B cell (primary cell): ENCODE data around the gene FAM200B. TPM values are rescaled to one million over a fixed set of nuclear protein-coding genes. Genes with fewer than 3 reads are reported as not detected.
A peak's percentile ranks its signal among the peaks of the same experiment; 100 is the strongest.

Experiments
- ATAC-seq: fragments of 200-7000 bp; cut with Tn5 transposase; one replicate; pipeline ENCODE4 v1.10.0; 2021; ENCODE audit warnings: low read depth, mild to moderate bottlenecking, moderate number of reproducible peaks, moderate library complexity
- CTCF ChIA-PET: fragments of 350-600 bp; sonication (Branson Sonifier 250); formaldehyde crosslinking; loops from one replicate; lab custom pipeline; 2021; ENCODE audit warnings: antibody characterized with exemption, inconsistent platforms; lab: Charles Lee
- POLR2A ChIA-PET: fragments of 350-600 bp; sonication (Branson Sonifier 250); formaldehyde crosslinking; loops from one replicate; lab custom pipeline; 2021; ENCODE audit warnings: antibody characterized with exemption; lab: Charles Lee
- DNase-seq: peaks from one replicate; pipeline ENCODE4 v3.0.0; 2013
- H2AFZ ChIP-seq: 2 replicates; pipeline ENCODE4 v1.6.1; 2012; ENCODE audit warnings: mild to moderate bottlenecking, low read depth, low read length; ENCODE audit not compliant: insufficient read depth, poor library complexity, severe bottlenecking
- H3K27ac ChIP-seq, 2 donors: 1 replicate in 1 of 2; 2 replicates in 1 of 2; pipeline ENCODE4 v1.5.1; 2012 to 2013; ENCODE audit warnings: low read length in 2 of 2, mild to moderate bottlenecking in 2 of 2, moderate library complexity in 1 of 2
- H3K27me3 ChIP-seq, 4 experiments: fragments of 200-600 bp in 1 of 4; sonication (generic) in 1 of 4; replicated peaks in 1 of 4; 1 replicate in 2 of 4; 2 replicates in 2 of 4; pipeline versions ENCODE4 v1.6.1 to v1.7.0; 2013 to 2016; ENCODE audit warnings: low read length in 3 of 4, mild to moderate bottlenecking in 2 of 4, mixed read lengths in 1 of 4, moderate library complexity in 1 of 4; ENCODE audit not compliant: insufficient read depth in 4 of 4, control insufficient read depth in 3 of 4; ENCODE audit errors: control extremely low read depth in 1 of 4
- H3K36me3 ChIP-seq, 2 experiments: replicated peaks in 1 of 2; 1 replicate in 1 of 2; 2 replicates in 1 of 2; pipeline versions ENCODE4 v1.6.1 to v1.7.1; 2013; ENCODE audit warnings: low read length in 1 of 2; ENCODE audit not compliant: insufficient read depth in 2 of 2, control insufficient read depth in 1 of 2; ENCODE audit errors: control extremely low read depth in 1 of 2, extremely low read depth in 1 of 2
- H3K4me1 ChIP-seq, 2 donors: fragments of 200-600 bp in 1 of 2; sonication (generic) in 1 of 2; 1 replicate in 1 of 2; 2 replicates in 1 of 2; pipeline versions ENCODE4 v1.5.1 to v1.6.1; 2013 to 2017; ENCODE audit warnings: low read length in 2 of 2; ENCODE audit not compliant: control insufficient read depth in 2 of 2, insufficient read depth in 2 of 2
- H3K4me2 ChIP-seq: replicated peaks from 2 replicates; pipeline ENCODE3; 2012; ENCODE audit warnings: mild to moderate bottlenecking, low read depth, low read length; ENCODE audit not compliant: poor library complexity, severe bottlenecking
- H3K4me3 ChIP-seq, 5 experiments: fragments of 200-600 bp in 1 of 5; sonication (generic) in 1 of 5; 1 replicate in 3 of 5; 2 replicates in 2 of 5; pipeline versions ENCODE4 v1.5.1 to v1.7.0; 2011 to 2016; ENCODE audit warnings: low read length in 4 of 5, mild to moderate bottlenecking in 4 of 5, low read depth in 2 of 5, control low read depth in 1 of 5, moderate library complexity in 1 of 5; ENCODE audit not compliant: insufficient read depth in 1 of 5; ENCODE audit errors: control extremely low read depth in 1 of 5, extremely low read depth in 1 of 5
- H3K79me2 ChIP-seq: fragments of 200-600 bp; sonication (generic); one replicate; pipeline ENCODE4 v1.6.0; 2016; ENCODE audit warnings: low read length; ENCODE audit not compliant: control insufficient read depth, insufficient read depth
- H3K9ac ChIP-seq: fragments of 200-600 bp; sonication (generic); 2 replicates; pipeline ENCODE4 v1.6.1; 2017; ENCODE audit warnings: mild to moderate bottlenecking, low read length, moderate library complexity
- H3K9me3 ChIP-seq, 3 donors: one replicate each; pipeline versions ENCODE4 v1.6.1 to v1.7.1; 2013; ENCODE audit warnings: low read length in 2 of 3; ENCODE audit not compliant: control insufficient read depth in 2 of 3, insufficient read depth in 1 of 3; ENCODE audit errors: control extremely low read depth in 1 of 3
- H4K20me1 ChIP-seq: 2 replicates; pipeline ENCODE4 v1.6.0; 2012; ENCODE audit warnings: mild to moderate bottlenecking, low read length; ENCODE audit not compliant: insufficient read depth, control insufficient read depth, poor library complexity, severe bottlenecking
- H3K27ac Mint-ChIP-seq: one replicate; pipeline ENCODE4 v1.8.0; 2021; ENCODE audit warnings: mixed read lengths
- H3K27me3 Mint-ChIP-seq: one replicate; pipeline ENCODE4 v1.8.0; 2021; ENCODE audit warnings: mixed read lengths
- H3K4me1 Mint-ChIP-seq: one replicate; pipeline ENCODE4 v1.8.0; 2021; ENCODE audit warnings: mixed read lengths
- H3K4me3 Mint-ChIP-seq: one replicate; pipeline ENCODE4 v1.8.0; 2021; ENCODE audit warnings: mixed read lengths
- H3K9me3 Mint-ChIP-seq: one replicate; pipeline ENCODE4 v1.8.0; 2022; ENCODE audit warnings: mixed read lengths; ENCODE audit not compliant: insufficient read depth
- CTCF ChIP-seq: fragments of 200-600 bp; IDR thresholded peaks from one replicate; pipeline ENCODE4 v1.8.0; 2022; ENCODE audit warnings: antibody characterized with exemption, mild to moderate bottlenecking
- EZH2 ChIP-seq: IDR thresholded peaks from 2 replicates; pipeline ENCODE4 v1.6.1; 2012; ENCODE audit warnings: borderline replicate concordance, low read depth, mild to moderate bottlenecking, moderate library complexity, low read length; ENCODE audit not compliant: insufficient read depth, poor library complexity, severe bottlenecking
- WGBS: methylation state at CpG from one replicate; pipeline ENCODE4 v1.1.5; 2013; ENCODE audit warnings: missing lambda C conversion rate; ENCODE audit not compliant: insufficient coverage; 5-methylcytosine and 5-hydroxymethylcytosine counted together
- intact Hi-C: fragments of 100-400 bp; cut with micrococcal nuclease; formaldehyde crosslinking; loops from one replicate; pipeline ENCODE4 v1.10.0; 2022
- polyA plus RNA-seq: library from polyadenylated mRNA; depleted of rRNA; stranded (reverse); fragments of >200 nt; gene quantifications from 2 replicates; pipeline ENCODE4 v1.2.3, GENCODE V29; 2012
- total RNA-seq, 2 donors: library from RNA; stranded (reverse); fragments of 120-200 nt in 1 of 2; gene quantifications; 1 replicate in 1 of 2; 2 replicates in 1 of 2; pipeline versions ENCODE4 v1.2.3 to v1.2.4, GENCODE V29; 2013 to 2022

Gene FAM200B
- total and polyA plus RNA-seq, 2 donors (not counting 1 experiment from before 2014, with no cell fraction given), result 10.3 to 12.1 TPM

- no peak for ATAC-seq
- WGBS, result 0% methylated on average over 2 of the region's 7 CpGs
- no peaks in the 10 kb centered on the region for H3K36me3 ChIP-seq
- H3K4me2 ChIP-seq, result peak overlapping the region; percentile 87
- Mint-ChIP-seq H3K9me3 (no peaks in the 10 kb centered on the region), H3K27ac (peak overlapping the region; percentile 97), H3K27me3 (no peaks in the 10 kb centered on the region), H3K4me3 (peak overlapping the region; percentile 97), H3K4me1 (peaks cover 49% of the 10 kb centered on the region)
- peak overlapping the region; percentile 95 for H3K9ac ChIP-seq
- intact Hi-C loops, result loop anchor here (2.0 to 10.0 kb wide), 5 partner anchors 121 to 571 kb away; partner anchors contain the start of genes CD38 and TAPT1
- peak overlapping the region; percentile 100 for H2AFZ ChIP-seq
- ChIA-PET POLR2A (interaction anchor here (0.6 to 1.6 kb wide), 2 partner anchors 22 to 650 kb away, joined by 4 to 15 read pairs; no protein-coding TSS in a partner anchor), CTCF (interaction anchor here (0.8 to 2.2 kb wide), 3 partner anchors 11 to 28 kb away, joined by 3 to 9 read pairs (median 4); partner anchors contain the start of gene FAM200B)
- DNase-seq, result peak; percentile 12
- H3K27ac ChIP-seq, result peak overlapping the region in 1 of 2 donors; percentile 97
- H3K4me1 ChIP-seq, result peaks cover 32 to 47% of the 10 kb centered on the region in 2 donors
- no peaks in the 10 kb centered on the region for H3K27me3 ChIP-seq
- TF ChIP-seq CTCF (no peak), EZH2 (no peak)
- H4K20me1 ChIP-seq, result peaks cover 38% of the 10 kb centered on the region
- peak overlapping the region; percentile 46 to 87 (median 79) for H3K4me3 ChIP-seq
- peaks cover 64% of the 10 kb centered on the region for H3K79me2 ChIP-seq
- no peaks in the 10 kb centered on the region for H3K9me3 ChIP-seq
Measured at GRCh38 chr4:15653864-15654592, 27.6 kb upstream of the FAM200B start.
